OCI-LY7 (cell line): Measurements from ENCODE around the gene HTR1D. TPM values are rescaled to one million over a fixed set of nuclear protein-coding genes. Genes with fewer than 3 reads are reported as not detected.

Experiments used
- BruUV-seq: library from RNA; stranded (reverse); fragments of 400-500 nt; replicated peaks from 2 replicates; lab custom pipeline; 2021; lab: Mats Ljungman, UMichigan
- CTCF ChIA-PET: fragments of 300-600 bp; sonication (Branson Sonifier 250); formaldehyde crosslinking; loops from one replicate; lab custom pipeline; 2022; ENCODE audit warnings: antibody characterized with exemption; ENCODE audit not compliant: unreplicated experiment; lab: Charles Lee
- POLR2A ChIA-PET: fragments of 300-600 bp; sonication (Branson Sonifier 250); formaldehyde crosslinking; loops from one replicate; lab custom pipeline; 2022; ENCODE audit warnings: antibody characterized with exemption; lab: Charles Lee
- DNase-seq: peaks from one replicate; pipeline ENCODE4 v3.0.0-alpha.2; 2015; ENCODE audit warnings: low spot score
- H2AFZ ChIP-seq: fragments of 200-600 bp; sonication (generic), shearing (Covaris generic); 2 replicates; pipeline ENCODE4 v1.6.1; 2014; ENCODE audit warnings: mild to moderate bottlenecking, antibody characterized with exemption, low read length, moderate library complexity
- H3K27ac ChIP-seq: fragments of 200-600 bp; sonication (generic); 2 replicates; pipeline ENCODE4 v1.5.1; 2014; ENCODE audit warnings: mixed run types, low read depth, mild to moderate bottlenecking, moderate library complexity, low read length, inconsistent platforms; ENCODE audit not compliant: poor library complexity, severe bottlenecking
- H3K36me3 ChIP-seq: fragments of 200-600 bp; sonication (generic); 2 replicates; pipeline ENCODE4 v1.6.1; 2014; ENCODE audit warnings: mild to moderate bottlenecking, antibody characterized with exemption, low read length, moderate library complexity, mixed read lengths; ENCODE audit not compliant: insufficient read depth
- H3K4me1 ChIP-seq: fragments of 200-600 bp; sonication (generic); 2 replicates; pipeline ENCODE4 v1.5.1; 2014; ENCODE audit warnings: mild to moderate bottlenecking, low read length; ENCODE audit not compliant: insufficient read depth, poor library complexity, severe bottlenecking
- H3K4me2 ChIP-seq: fragments of 200-600 bp; sonication (generic); 2 replicates; pipeline ENCODE4 v1.6.1; 2014; ENCODE audit warnings: mild to moderate bottlenecking, low read length
- H3K4me3 ChIP-seq: fragments of 200-600 bp; sonication (generic); 2 replicates; pipeline ENCODE4 v1.5.1; 2014; ENCODE audit warnings: mild to moderate bottlenecking, low read depth, low read length; ENCODE audit not compliant: poor library complexity, severe bottlenecking
- H3K79me2 ChIP-seq: fragments of 200-600 bp; sonication (generic); 2 replicates; pipeline ENCODE4 v1.6.1; 2016; ENCODE audit warnings: low read depth, mild to moderate bottlenecking, low read length, moderate library complexity, mixed read lengths; ENCODE audit not compliant: insufficient read depth
- H3K9me2 ChIP-seq: fragments of 200-600 bp; sonication (generic); 2 replicates; pipeline ENCODE4 v1.6.1; 2016; ENCODE audit warnings: mild to moderate bottlenecking, low read length, mixed read lengths; ENCODE audit not compliant: insufficient read depth
- H3K9me3 ChIP-seq: fragments of 200-600 bp; sonication (generic); 2 replicates; pipeline ENCODE4 v1.6.1; 2014; ENCODE audit warnings: mild to moderate bottlenecking, mixed run types, low read length, mixed read lengths
- H4K20me1 ChIP-seq: fragments of 200-600 bp; sonication (generic); 2 replicates; pipeline ENCODE4 v1.6.1; 2014; ENCODE audit warnings: mild to moderate bottlenecking, antibody characterized with exemption, low read length, moderate library complexity, mixed read lengths; ENCODE audit not compliant: insufficient read depth
- EZH2phosphoT487 ChIP-seq: fragments of 200-600 bp; sonication (generic); IDR thresholded peaks from 2 replicates; pipeline ENCODE4 v1.6.1; 2018; ENCODE audit warnings: low read depth, borderline replicate concordance, mild to moderate bottlenecking, mixed run types, antibody characterized with exemption, low read length, moderate library complexity, mixed read lengths
- intact Hi-C: fragments of 100-400 bp; cut with micrococcal nuclease; formaldehyde crosslinking; loops from one replicate; pipeline ENCODE4 v1.10.0; 2022; ENCODE audit not compliant: unreplicated experiment
- total RNA-seq, 2 experiments: library from RNA; depleted of rRNA in 1 of 2; stranded (reverse); fragments of >200 nt in 1 of 2; shearing (Covaris generic) in 1 of 2; gene quantifications; 2 replicates each; pipeline ENCODE4 v1.2.3, GENCODE V29; 2014 to 2022
- TF ChIP-seq, protein P1 (sequence below): fragments of 200-600 bp; sonication (generic); conservative IDR thresholded peaks from 2 replicates; pipeline ENCODE4 v1.5.1; 2014; ENCODE audit warnings: mild to moderate bottlenecking, antibody characterized with exemption, low read length, moderate library complexity, mixed read lengths

HTR1D gene
- total RNA-seq, 2 experiments from 2014 or later = not detected

GRCh38 chr1:23152966-23153684 lies 64.2 kb downstream of the HTR1D start:
- Histone ChIP-seq H3K9me3 (no peaks in the 10 kb centered on the region), H3K36me3 (no peaks in the 10 kb centered on the region), H3K27ac (no peak overlapping the region), H4K20me1 (peaks cover 9% of the 10 kb centered on the region; the same call in 1 of the 2 replicates), H3K4me2 (no peak overlapping the region), H3K4me3 (no peak overlapping the region), H3K79me2 (peaks cover 50% of the 10 kb centered on the region), H2AFZ (no peak overlapping the region), H3K9me2 (no peaks in the 10 kb centered on the region), H3K4me1 (peaks cover 31% of the 10 kb centered on the region)
- intact Hi-C loops = no loop called here
- ChIA-PET POLR2A (no interaction called here), CTCF (no interaction called here)
- TF ChIP-seq, protein P1, sequence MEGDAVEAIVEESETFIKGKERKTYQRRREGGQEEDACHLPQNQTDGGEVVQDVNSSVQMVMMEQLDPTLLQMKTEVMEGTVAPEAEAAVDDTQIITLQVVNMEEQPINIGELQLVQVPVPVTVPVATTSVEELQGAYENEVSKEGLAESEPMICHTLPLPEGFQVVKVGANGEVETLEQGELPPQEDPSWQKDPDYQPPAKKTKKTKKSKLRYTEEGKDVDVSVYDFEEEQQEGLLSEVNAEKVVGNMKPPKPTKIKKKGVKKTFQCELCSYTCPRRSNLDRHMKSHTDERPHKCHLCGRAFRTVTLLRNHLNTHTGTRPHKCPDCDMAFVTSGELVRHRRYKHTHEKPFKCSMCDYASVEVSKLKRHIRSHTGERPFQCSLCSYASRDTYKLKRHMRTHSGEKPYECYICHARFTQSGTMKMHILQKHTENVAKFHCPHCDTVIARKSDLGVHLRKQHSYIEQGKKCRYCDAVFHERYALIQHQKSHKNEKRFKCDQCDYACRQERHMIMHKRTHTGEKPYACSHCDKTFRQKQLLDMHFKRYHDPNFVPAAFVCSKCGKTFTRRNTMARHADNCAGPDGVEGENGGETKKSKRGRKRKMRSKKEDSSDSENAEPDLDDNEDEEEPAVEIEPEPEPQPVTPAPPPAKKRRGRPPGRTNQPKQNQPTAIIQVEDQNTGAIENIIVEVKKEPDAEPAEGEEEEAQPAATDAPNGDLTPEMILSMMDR = no peak
- TF ChIP-seq EZH2phosphoT487 = no peak
- no peak for DNase-seq
- BruUV-seq = TSS peak; percentile 49

- H3K4me1 ChIP-seq = peaks cover 12% of the 10 kb centered on the region
- peaks cover 38% of the 10 kb centered on the region; the same call in 1 of the 2 replicates for H3K79me2 ChIP-seq
- no peak overlapping the region for H3K27ac ChIP-seq
- CTCF ChIA-PET = no interaction called here
- BruUV-seq = no TSS peak
- intact Hi-C loops = no loop called here
- H3K36me3 ChIP-seq = peaks cover 3% of the 10 kb centered on the region; the same call in 1 of the 2 replicates
- no peak overlapping the region for H3K4me2 ChIP-seq
- H3K9me2 ChIP-seq = no peaks in the 10 kb centered on the region
- no peaks in the 10 kb centered on the region for H3K9me3 ChIP-seq
- H3K4me3 ChIP-seq = no peak overlapping the region
- H4K20me1 ChIP-seq = peaks cover 10% of the 10 kb centered on the region; the same call in 1 of the 2 replicates
- TF ChIP-seq EZH2phosphoT487 = no peak
- TF ChIP-seq, protein P1 = no peak
- no peak for DNase-seq
- POLR2A ChIA-PET = interaction anchor here (0.7 to 1.2 kb wide), 2 partner anchors 10 to 30 kb away, joined by 3 to 5 read pairs; no protein-coding TSS in a partner anchor
- no peak overlapping the region for H2AFZ ChIP-seq
Measured at GRCh38 chr1:23150742-23151141, 66.6 kb downstream of the HTR1D start.

DNA sequence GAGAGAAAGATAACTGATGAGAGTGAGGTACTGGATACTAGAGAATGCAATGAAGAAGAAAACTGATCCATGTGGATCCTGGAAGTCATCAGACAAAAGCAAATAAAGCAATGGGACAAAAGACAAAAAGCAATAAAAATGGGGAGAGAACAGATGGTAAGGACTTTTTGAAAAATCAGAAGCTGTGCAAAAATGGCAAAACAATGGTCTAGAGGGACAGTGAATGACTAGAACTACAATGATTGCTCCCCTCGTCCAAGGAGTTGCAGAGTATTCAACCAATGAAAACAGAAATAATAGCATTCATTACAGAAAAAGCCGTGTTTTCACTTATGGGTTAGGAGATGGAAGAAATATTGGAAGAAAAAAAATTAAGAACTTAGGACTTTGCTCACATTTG lies 67.2 kb downstream of the HTR1D start:
- peaks cover 31% of the 10 kb centered on the region; the same call in 1 of the 2 replicates for H3K79me2 ChIP-seq
- peaks cover 6% of the 10 kb centered on the region for H3K4me1 ChIP-seq
- no peak for DNase-seq
- TF ChIP-seq, protein P1 = no peak
- TF ChIP-seq EZH2phosphoT487 = no peak
- POLR2A ChIA-PET = interaction anchor here (0.7 to 1.2 kb wide), 3 partner anchors 11 to 644 kb away, joined by 3 to 5 read pairs (median 5); no protein-coding TSS in a partner anchor
- intact Hi-C loops = no loop called here
- H3K36me3 ChIP-seq = peaks cover 3% of the 10 kb centered on the region; the same call in 1 of the 2 replicates
- CTCF ChIA-PET = no interaction called here
- H3K9me2 ChIP-seq = no peaks in the 10 kb centered on the region
- H4K20me1 ChIP-seq = peaks cover 5% of the 10 kb centered on the region; the same call in 1 of the 2 replicates
- no TSS peak for BruUV-seq
- no peak overlapping the region for H3K4me2 ChIP-seq
- H3K27ac ChIP-seq = no peak overlapping the region
- H3K9me3 ChIP-seq = no peaks in the 10 kb centered on the region
- no peak overlapping the region for H2AFZ ChIP-seq
- H3K4me3 ChIP-seq = no peak overlapping the region
